ENCODE results near the gene ZNF836.

Gene ZNF836

DNA sequence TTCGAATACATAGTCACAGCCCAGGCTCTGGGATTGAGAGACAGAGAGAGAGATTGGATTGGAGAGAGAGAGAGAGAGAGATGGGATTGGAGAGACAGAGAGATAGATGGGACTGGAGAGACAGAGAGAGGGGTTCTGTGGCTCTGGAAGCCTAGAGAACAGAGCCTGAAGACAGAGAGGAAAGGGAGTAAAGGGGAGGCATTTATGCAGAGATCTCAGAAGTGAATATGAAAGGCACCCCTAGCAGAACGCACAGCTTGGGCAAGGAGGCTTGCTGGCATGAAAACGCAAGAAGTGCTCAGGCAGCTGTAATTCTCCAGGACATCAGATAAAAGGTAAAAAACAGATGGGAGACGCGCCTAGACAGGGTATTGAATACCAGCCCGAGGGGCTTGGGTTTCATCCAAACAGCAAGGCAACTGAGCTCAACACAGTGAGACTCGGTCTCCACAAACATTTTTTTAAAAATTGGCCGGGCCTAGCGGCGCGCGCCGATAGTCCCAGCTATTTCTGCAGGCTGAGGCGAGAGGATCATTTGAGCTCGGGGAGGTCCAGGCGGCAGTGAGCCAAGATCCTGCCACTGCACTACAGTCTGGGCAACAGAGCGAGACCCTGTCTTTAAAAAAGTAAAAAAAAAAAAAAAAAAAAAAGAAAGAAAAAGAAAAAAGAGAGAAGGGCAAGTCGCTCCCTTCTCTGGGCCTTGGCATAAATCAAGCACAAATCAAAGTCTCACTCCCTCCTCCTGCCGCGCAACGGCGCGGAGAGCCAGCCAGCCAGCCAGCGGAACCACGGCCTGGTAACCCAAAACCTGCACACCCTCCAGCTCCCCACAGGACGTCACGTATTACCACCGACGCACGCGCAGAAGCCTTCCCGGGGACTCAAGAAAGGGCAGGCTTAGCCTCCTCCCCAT is 17.7 kb upstream of the ZNF836 start:
- in situ Hi-C loops (cut with MboI; ENCODE audit: low sequenced_read_pairs): no loop called here

DNA sequence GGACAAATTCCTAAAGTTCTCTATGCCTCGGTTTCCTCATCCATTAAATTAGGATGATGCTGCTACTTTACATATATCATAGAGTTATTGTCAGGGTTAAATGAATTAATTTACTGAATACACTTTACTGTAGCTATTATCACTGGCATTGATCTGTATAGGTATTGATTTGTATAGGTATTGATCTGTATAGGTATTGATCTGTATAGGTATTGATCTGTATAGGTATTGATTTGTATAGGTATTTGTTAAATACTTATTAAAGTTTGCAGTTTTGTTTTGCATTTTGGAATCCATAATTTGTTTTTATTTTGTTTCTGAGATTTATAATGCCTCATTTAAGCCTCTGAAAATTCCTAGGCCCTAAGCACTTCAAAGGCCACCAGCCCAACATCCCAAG is 16.0 kb upstream of the ZNF836 start:
- in situ Hi-C loops (cut with MboI; ENCODE audit: low sequenced_read_pairs): no loop called here

- in situ Hi-C loops (cut with MboI; ENCODE audit: low sequenced_read_pairs): no loop called here
Measured at GRCh38 chr19:52176574-52176973, 5.2 kb upstream of the ZNF836 start.

DNA sequence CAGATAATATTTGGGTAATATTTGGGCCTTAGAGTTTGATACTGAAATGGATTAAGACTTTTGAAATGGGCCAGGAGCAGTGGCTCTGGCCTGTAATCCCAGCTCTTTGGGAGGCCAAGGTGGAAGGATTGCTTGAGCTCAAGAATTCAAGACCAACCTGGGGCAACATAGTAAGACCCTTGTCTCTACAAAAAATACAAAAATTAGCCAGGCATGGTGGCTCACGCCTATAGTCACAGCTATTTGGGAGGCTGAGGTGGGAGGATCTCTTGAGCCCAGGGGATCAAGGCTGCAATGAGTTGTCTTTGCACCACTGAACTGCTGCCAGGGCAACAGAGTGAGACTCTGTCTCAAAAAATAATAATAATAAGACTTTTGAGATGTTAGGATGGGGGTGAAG is 926 bp upstream of the ZNF836 start:
- in situ Hi-C loops (cut with MboI; ENCODE audit: low sequenced_read_pairs): no loop called here

GRCh38 chr19:52170863-52171320 is 529 bp downstream of the ZNF836 start:
- in situ Hi-C loops (cut with MboI; ENCODE audit: low sequenced_read_pairs): no loop called here

DNA sequence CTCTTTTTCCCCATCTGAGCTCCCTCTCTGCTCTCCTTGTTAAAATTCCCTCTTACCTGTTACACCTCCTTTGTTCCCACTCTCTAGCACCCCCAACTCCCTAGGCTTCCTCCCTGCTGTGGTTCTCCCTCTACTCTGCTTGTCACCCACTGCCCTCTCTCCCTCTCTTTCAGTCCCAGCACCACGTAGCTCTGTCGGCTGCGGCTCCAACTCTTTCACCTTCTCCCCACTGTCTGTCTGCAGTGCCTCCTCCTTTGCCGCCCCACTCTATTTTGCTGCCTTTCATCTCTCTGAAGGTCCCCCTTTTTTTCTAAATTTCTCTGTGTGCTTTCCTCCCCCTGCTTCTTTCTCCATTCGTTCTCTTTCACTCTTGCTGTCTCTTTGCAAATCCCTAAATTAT is 1.1 kb downstream of the ZNF836 start:
- in situ Hi-C loops (cut with MboI; ENCODE audit: low sequenced_read_pairs): no loop called here

DNA sequence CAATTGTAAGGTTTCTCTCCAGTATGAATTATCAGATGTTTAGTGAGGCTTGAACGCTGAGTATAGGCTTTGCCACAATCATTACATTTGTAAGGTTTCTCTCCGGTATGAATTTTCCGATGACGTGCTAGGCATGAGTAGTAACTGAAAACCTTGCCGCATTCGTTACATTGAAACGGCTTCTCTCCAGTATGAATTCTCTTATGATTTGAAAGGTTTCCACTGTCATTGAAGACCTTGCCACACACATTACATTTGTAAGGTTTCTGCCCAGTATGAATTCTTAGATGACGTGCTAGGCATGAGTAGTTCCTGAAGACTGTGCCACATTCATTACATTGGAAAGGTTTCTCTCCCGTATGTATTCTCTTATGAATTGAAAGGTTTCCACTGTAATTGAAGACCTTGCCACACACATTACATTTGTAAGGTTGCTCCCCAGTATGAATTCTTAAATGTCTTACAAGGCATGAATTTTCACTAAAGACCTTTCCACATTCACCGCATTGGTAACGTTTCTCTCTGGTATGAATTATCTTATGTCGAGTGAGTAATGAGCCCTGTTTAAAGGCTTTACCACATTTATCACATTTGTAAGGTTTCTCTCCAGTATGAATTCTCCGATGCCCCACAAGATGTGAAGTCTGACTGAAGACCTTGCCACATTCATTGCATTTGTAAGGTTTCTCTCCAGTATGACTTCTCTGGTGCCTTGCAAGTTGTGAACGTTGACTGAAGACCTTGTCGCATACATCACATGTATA is 15.6 kb downstream of the ZNF836 start:
- in situ Hi-C loops (cut with MboI; ENCODE audit: low sequenced_read_pairs): no loop called here

- in situ Hi-C loops (cut with MboI; ENCODE audit: low sequenced_read_pairs): no loop called here
Measured at GRCh38 chr19:52148256-52148655, 23.2 kb downstream of the ZNF836 start.

DNA sequence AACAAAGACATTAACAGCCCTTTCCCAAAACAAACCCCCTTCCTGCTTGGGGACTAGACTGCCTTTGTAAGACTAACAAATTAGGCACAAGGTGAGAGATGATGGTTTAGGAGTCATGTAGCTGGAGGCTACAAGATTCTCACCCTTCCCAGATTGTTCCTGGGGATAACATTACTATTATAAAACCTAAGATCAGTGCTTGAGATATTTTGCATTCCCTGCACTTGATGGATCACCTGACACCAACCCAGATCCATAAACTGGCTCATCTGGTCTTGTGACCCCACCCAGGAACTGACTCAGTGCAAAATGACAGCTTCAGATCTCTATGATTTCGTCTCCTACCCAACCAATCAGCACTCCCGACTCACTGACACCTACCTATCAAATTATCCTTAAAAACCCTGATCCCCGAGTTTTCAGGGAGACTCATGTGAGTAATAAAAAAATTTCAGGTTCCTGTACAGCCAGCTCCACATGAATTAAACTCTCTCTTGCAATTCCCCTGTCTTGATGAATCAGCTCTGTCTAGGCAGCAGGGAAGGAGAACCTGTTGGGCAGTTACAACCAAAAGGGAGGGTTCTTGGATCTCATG is 29.3 kb downstream of the ZNF836 start:
- in situ Hi-C loops (cut with MboI; ENCODE audit: low sequenced_read_pairs): no loop called here

- in situ Hi-C loops (cut with MboI; ENCODE audit: low sequenced_read_pairs): no loop called here
Measured at GRCh38 chr19:52141203-52141602, 30.2 kb downstream of the ZNF836 start.

- in situ Hi-C loops (cut with MboI; ENCODE audit: low sequenced_read_pairs): no loop called here
Measured at GRCh38 chr19:52140032-52140710, 31.2 kb downstream of the ZNF836 start.

GRCh38 chr19:52139252-52140031 is 32.0 kb downstream of the ZNF836 start, which contains the start of gene ZNF616:
Gene ZNF616 (minus strand): TSS chr19:52139938. CDS start chr19:52130512, 9,426 bp downstream.
- in situ Hi-C loops (cut with MboI; ENCODE audit: low sequenced_read_pairs): no loop called here

DNA sequence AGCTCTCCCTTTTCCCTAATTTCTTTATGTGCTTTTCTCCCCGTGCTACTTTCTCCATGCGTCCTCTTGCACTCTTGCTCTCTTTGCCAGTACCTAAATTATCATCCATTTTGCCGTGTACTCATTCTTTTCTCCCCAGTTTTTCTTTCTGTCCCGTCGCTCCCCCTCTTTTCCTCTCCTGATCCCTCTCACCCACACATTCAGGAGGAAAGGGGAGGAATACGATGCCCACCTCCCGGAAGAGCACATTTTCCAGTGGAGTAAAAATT is 32.5 kb downstream of the ZNF836 start:
- in situ Hi-C loops (cut with MboI; ENCODE audit: low sequenced_read_pairs): no loop called here

DNA sequence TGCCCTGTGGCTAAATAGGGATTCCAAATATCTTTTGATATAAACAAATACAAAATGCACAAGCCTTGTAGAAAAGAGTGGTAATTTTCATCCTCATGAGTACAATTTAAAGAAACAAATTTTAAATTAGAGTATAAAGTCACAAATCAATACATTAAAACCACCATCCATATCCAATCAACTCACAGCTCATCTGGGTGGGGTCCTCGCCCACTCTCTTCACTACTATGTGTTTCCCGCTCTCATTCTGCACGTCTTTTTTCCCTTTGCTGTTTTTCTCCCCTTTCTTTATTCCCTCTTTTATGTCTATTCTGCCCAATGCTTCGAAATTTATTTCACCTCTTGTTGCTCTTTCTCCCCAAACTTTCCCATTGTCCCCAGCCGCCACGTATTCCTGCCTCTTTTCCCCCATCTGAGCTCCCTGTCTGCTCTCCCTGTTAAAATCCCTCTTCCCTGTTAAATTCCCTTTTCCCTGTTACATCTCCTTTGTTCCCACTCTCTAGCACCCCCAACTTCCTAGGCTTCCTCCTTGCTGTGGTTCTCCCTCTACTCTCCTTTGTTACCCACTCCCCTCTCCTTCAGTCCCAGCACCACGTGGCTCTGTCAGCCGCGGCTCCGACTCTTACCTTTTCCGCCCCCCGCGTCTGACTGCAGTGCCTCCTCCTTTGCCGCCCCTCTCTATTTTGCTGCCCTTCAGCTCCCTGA is 33.0 kb downstream of the ZNF836 start:
- in situ Hi-C loops (cut with MboI; ENCODE audit: low sequenced_read_pairs): no loop called here

DNA sequence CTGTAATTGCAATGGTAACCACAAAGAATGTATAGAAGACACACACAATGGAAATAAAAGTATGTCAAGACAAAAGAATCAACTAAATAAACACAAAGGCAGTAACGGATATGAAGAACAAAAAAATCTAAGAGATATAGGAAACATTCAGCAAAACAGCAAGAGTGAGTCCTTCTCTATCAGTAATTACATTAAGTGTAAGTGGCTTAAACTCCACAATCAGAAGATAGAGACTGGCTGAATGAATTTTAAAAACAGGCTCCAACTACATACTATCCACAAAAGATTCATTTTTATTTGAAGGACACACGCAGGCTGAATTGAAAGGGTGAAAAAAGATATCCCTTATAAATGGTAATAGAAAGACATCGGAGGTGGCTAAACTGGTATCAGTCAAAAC is 51.1 kb downstream of the ZNF836 start:
- in situ Hi-C loops (cut with MboI; ENCODE audit: low sequenced_read_pairs): no loop called here

- in situ Hi-C loops (cut with MboI; ENCODE audit: low sequenced_read_pairs): no loop called here
Measured at GRCh38 chr19:52115526-52116053, 55.8 kb downstream of the ZNF836 start.

- in situ Hi-C loops (cut with MboI; ENCODE audit: low sequenced_read_pairs): no loop called here
Measured at GRCh38 chr19:52114691-52115090, 56.7 kb downstream of the ZNF836 start.

GRCh38 chr19:52112624-52113023 is 58.8 kb downstream of the ZNF836 start:
- in situ Hi-C loops (cut with MboI; ENCODE audit: low sequenced_read_pairs): no loop called here

DNA sequence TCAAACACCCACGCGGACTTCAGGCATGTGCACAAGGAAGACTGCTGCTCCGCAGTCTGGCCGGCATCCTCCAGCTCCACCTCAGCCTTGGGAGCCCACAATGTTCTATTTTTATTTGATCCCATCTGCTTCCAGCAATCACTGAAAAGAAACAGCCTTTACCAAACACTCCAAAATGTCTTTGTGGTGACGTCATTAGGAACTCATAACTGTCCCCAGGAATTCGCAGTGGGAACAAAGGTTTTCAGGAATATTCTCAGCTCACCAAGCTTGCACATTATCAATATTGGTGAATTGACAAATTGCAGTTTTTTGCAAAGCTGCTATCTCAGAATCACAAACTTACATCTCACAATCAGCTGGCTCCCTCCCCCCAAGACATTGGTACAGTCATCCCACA is 60.6 kb downstream of the ZNF836 start:
- in situ Hi-C loops (cut with MboI; ENCODE audit: low sequenced_read_pairs): no loop called here
